BJ (cell line): ENCODE data around the gene ADAMTS17. TPM values are rescaled to one million over a fixed set of nuclear protein-coding genes. Genes with fewer than 3 reads are reported as not detected.

ENCODE experiments used
- CTCF ChIA-PET: fragments of 350-600 bp; formaldehyde crosslinking; extraction: SDS; loops from one replicate; lab custom pipeline; 2021; ENCODE audit warnings: antibody characterized with exemption, inconsistent platforms; lab: Yijun Ruan, JAX
- POLR2A ChIA-PET: fragments of 300-600 bp; sonication (Branson Sonifier 250); formaldehyde crosslinking; extraction: SDS; loops from one replicate; lab custom pipeline; 2021; ENCODE audit warnings: antibody characterized with exemption; lab: Charles Lee
- DNase-seq: peaks from one replicate; pipeline ENCODE4 v3.0.0-alpha.2; 2011; ENCODE audit warnings: low read depth
- H3K27me3 ChIP-seq: 2 replicates; pipeline ENCODE4 v1.6.0; 2011; ENCODE audit warnings: low read length; ENCODE audit not compliant: control insufficient read depth, insufficient read depth
- H3K36me3 ChIP-seq: 2 replicates; pipeline ENCODE4 v1.5.1; 2011; ENCODE audit warnings: low read length; ENCODE audit not compliant: control insufficient read depth, insufficient read depth
- H3K4me3 ChIP-seq: 2 replicates; pipeline ENCODE4 v1.5.1; 2011; ENCODE audit warnings: low read depth, mild to moderate bottlenecking, control low read depth, low read length
- polyA plus RNA-seq: library from polyadenylated mRNA; depleted of rRNA; stranded (reverse); fragments of >200 nt; gene quantifications from 2 replicates; pipeline ENCODE4 v1.2.3, GENCODE V29; 2011
- TF ChIP-seq, protein P1 (sequence below): IDR thresholded peaks from 2 replicates; pipeline ENCODE4 v1.5.1; 2011; ENCODE audit warnings: low read depth, mild to moderate bottlenecking, control low read depth, inconsistent platforms, low read length, moderate library complexity; ENCODE audit not compliant: insufficient read depth

ADAMTS17 gene
- polyA plus RNA-seq, 1 experiment = not detected

DNA sequence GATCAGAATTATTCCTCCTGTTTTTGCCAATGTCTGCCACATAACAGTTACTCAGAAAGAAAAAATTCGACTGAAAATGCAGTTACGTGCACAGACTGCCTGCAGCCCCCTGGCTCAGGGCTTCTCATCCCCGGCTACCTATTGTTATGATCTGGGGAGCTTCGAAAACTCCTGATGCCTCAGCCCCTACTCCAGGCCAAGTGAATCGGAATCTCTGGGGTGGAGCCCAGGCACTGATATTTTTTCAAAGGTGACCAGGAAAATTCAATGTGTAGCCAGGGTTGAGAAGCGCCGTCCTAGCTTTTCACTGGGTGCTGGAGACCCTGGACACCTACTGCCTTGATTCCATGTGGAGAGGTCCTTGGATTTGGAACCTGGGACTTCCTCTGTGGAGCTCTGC is 8.5 kb downstream of the ADAMTS17 start:
- TF ChIP-seq, protein P1, sequence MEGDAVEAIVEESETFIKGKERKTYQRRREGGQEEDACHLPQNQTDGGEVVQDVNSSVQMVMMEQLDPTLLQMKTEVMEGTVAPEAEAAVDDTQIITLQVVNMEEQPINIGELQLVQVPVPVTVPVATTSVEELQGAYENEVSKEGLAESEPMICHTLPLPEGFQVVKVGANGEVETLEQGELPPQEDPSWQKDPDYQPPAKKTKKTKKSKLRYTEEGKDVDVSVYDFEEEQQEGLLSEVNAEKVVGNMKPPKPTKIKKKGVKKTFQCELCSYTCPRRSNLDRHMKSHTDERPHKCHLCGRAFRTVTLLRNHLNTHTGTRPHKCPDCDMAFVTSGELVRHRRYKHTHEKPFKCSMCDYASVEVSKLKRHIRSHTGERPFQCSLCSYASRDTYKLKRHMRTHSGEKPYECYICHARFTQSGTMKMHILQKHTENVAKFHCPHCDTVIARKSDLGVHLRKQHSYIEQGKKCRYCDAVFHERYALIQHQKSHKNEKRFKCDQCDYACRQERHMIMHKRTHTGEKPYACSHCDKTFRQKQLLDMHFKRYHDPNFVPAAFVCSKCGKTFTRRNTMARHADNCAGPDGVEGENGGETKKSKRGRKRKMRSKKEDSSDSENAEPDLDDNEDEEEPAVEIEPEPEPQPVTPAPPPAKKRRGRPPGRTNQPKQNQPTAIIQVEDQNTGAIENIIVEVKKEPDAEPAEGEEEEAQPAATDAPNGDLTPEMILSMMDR = no peak
- H3K4me3 ChIP-seq = no peak overlapping the region
- H3K27me3 ChIP-seq = no peaks in the 10 kb centered on the region
- DNase-seq = no peak
- H3K36me3 ChIP-seq = no peaks in the 10 kb centered on the region
- POLR2A ChIA-PET = no interaction called here
- CTCF ChIA-PET = interaction anchor here (1.4 kb wide), 1 partner anchor 17 kb away, joined by 4 read pairs; no protein-coding TSS in a partner anchor

DNA sequence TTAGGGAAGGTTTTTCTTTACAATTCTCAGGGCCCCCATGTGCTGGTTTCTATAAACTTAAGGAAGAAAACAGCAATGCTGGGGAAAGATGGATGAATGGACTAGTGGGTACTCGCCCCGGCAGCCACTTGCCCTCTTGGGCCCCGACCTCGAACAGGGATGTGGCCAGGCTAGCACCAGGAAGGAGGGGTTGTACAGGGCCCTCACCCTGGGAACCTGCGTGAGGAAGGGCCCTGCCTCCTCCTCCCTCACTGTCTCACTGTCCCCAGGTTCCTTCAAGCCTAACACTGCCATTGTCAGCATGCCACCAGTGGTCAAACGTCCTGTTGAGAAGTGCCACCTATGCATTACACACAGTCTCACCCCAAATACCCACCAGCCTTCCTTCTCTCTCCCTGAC is 9.1 kb downstream of the ADAMTS17 start:
- CTCF ChIA-PET = interaction anchor here (1.4 kb wide), 1 partner anchor 17 kb away, joined by 4 read pairs; no protein-coding TSS in a partner anchor
- TF ChIP-seq, protein P1 = no peak
- no peak overlapping the region for H3K4me3 ChIP-seq
- POLR2A ChIA-PET = no interaction called here
- DNase-seq = no peak
- H3K27me3 ChIP-seq = no peaks in the 10 kb centered on the region
- no peaks in the 10 kb centered on the region for H3K36me3 ChIP-seq

DNA sequence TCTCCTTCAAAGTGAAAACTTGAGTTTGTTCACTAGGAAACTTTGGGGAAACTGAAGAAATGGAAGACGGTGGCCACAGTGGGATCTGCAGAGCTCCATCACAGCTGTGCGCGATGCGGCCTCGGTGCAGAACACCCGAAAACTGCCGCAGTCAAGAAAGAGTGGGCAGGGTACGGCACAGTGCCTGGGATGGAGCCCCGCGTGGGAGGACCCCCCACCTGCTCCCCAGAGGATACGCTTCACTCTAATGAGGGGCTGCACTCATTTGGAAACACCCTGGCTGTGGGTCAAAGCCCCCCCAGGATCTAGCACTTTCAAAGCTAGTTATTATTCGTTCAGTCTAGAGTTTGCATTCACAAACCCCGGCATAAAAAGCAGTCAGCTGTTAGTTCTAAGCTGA is 9.5 kb downstream of the ADAMTS17 start:
- no peaks in the 10 kb centered on the region for H3K36me3 ChIP-seq
- no peak overlapping the region for H3K4me3 ChIP-seq
- ChIA-PET CTCF (interaction anchor here (1.4 kb wide), 1 partner anchor 18 kb away, joined by 4 read pairs; no protein-coding TSS in a partner anchor), POLR2A (no interaction called here)
- no peak for DNase-seq
- H3K27me3 ChIP-seq = no peaks in the 10 kb centered on the region
- TF ChIP-seq, protein P1 = no peak

DNA sequence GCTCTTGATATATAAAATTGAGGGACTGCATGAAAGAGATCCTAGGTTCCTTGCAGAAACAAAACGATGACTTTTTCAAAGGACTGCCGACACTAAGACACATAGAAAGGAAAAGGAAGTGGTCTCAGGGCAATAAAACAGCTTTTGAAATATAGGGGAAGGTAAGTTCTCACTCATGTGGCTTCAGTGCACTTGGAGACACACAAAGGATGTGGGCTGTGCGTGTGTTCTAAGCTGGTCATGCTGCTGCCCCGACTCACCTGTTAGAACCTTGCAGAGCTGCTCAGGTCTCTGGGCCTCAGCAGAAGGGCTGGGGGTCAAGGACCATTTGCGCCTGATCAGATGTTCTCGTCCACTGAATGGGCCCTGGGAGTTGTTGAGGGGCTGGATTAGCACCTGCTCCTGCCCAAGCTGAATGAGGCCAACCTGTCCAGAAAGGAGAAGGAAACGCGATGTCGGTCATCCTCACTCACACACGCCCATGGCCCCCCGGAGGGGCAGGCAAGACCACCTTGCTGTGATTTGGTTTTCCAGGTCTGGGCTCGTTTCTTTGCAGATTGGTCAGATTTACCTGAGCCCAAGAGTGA is 11.1 kb downstream of the ADAMTS17 start:
- Histone ChIP-seq H3K4me3 (no peak overlapping the region), H3K36me3 (no peaks in the 10 kb centered on the region), H3K27me3 (no peaks in the 10 kb centered on the region)
- TF ChIP-seq, protein P1 = no peak
- CTCF ChIA-PET = no interaction called here
- POLR2A ChIA-PET = no interaction called here
- DNase-seq = no peak

DNA sequence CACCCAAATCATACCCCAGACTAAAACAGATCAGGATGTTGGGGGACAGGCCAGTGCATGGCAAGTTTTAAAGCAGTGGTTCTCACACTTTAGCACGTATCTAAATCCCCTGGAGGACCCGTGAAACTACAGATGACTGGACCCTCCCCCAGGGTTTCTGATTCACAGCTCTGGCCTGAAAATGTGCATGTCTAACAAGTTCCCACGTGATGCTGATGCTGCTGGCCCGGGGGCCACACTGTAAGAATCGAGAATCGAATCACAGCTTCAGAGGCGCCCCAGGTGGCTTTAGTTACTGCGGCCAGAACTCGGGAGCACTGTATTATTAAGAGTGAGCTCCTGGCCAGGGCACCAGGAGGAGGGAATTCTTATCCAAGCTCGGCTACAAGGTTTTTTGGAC is 11.6 kb downstream of the ADAMTS17 start:
- ChIA-PET CTCF (no interaction called here), POLR2A (no interaction called here)
- TF ChIP-seq, protein P1 = no peak
- DNase-seq = no peak
- H3K4me3 ChIP-seq = no peak overlapping the region
- H3K27me3 ChIP-seq = no peaks in the 10 kb centered on the region
- no peaks in the 10 kb centered on the region for H3K36me3 ChIP-seq
